ENCODE results near the gene DMRTB1. TPM values are rescaled to one million over a fixed set of nuclear protein-coding genes. Genes with fewer than 3 reads are reported as not detected.

The DMRTB1 gene
- total and polyA plus RNA-seq, 2 experiments from 2014 or later: not detected

- in situ Hi-C loops (cut with MboI): no loop called here
- TF ChIP-seq EZH2phosphoT487 (IDR thresholded peaks at IDR 0.05; ENCODE audit: insufficient read depth, low read depth) (no peak), EZH2 (IDR thresholded peaks at IDR 0.05; ENCODE audit: insufficient read depth, poor library complexity, severe bottlenecking) (no peak)
- Histone ChIP-seq H3K79me2 (ENCODE audit: insufficient read depth) (no peaks in the 10 kb centered on the region), H4K20me1 (ENCODE audit: insufficient read depth) (no peaks in the 10 kb centered on the region), H3K4me3 (no peak overlapping the region), H2AFZ (no peak overlapping the region), H3K9ac (no peak overlapping the region), H3K4me1 (ENCODE audit: insufficient read depth) (no peaks in the 10 kb centered on the region), H3K27me3 (replicated peaks; ENCODE audit: insufficient read depth) (peaks cover 6% of the 10 kb centered on the region; the same call in 1 of the 2 replicates), H3K36me3 (ENCODE audit: low read depth) (no peaks in the 10 kb centered on the region), H3K27ac (no peak overlapping the region), H3F3A (ENCODE audit: insufficient read depth) (no peaks in the 10 kb centered on the region), H3K4me2 (ENCODE audit: unreplicated experiment) (no peak overlapping the region), H3K9me2 (ENCODE audit: insufficient read depth) (no peaks in the 10 kb centered on the region), H3K9me3 (ENCODE audit: low read depth) (no peaks in the 10 kb centered on the region)
- 88 to 93% methylated on average over 9 of the region's 9 CpGs for WGBS, 2 experiments (ENCODE audit: low coverage in 1 of 2, low lambda C conversion rate in 2 of 2, missing lambda C conversion rate in 2 of 2)
- no peak for DNase-seq
These were observed 46.2 kb downstream of the DMRTB1 start for GRCh38 chr1:53505401-53505800.

- H3K9me2 ChIP-seq (ENCODE audit: insufficient read depth): no peaks in the 10 kb centered on the region
- in situ Hi-C loops (cut with MboI): no loop called here
These were observed 46.7 kb downstream of the DMRTB1 start for GRCh38 chr1:53505891-53506290.

GRCh38 chr1:53506355-53507050 is 47.3 kb downstream of the DMRTB1 start:
- H3K4me3 ChIP-seq: no peak overlapping the region
- TF ChIP-seq EZH2 (IDR thresholded peaks at IDR 0.05; ENCODE audit: insufficient read depth, poor library complexity, severe bottlenecking) (no peak), EZH2phosphoT487 (IDR thresholded peaks at IDR 0.05; ENCODE audit: insufficient read depth, low read depth) (no peak)
- no peaks in the 10 kb centered on the region for H3K9me3 ChIP-seq (ENCODE audit: low read depth)
- in situ Hi-C loops (cut with MboI): no loop called here
- H3K79me2 ChIP-seq (ENCODE audit: insufficient read depth): no peaks in the 10 kb centered on the region
- H4K20me1 ChIP-seq (ENCODE audit: insufficient read depth): no peaks in the 10 kb centered on the region
- 85 to 89% methylated on average over 19 to 25 of the region's 25 CpGs for WGBS, 2 experiments (ENCODE audit: low coverage in 1 of 2, low lambda C conversion rate in 2 of 2, missing lambda C conversion rate in 2 of 2)
- H3F3A ChIP-seq (ENCODE audit: insufficient read depth): no peaks in the 10 kb centered on the region
- no peak overlapping the region for H2AFZ ChIP-seq
- no peak overlapping the region for H3K9ac ChIP-seq
- no peaks in the 10 kb centered on the region for H3K27me3 ChIP-seq (replicated peaks; ENCODE audit: insufficient read depth)
- H3K9me2 ChIP-seq (ENCODE audit: insufficient read depth): no peaks in the 10 kb centered on the region
- no peak overlapping the region for H3K27ac ChIP-seq
- H3K36me3 ChIP-seq (ENCODE audit: low read depth): no peaks in the 10 kb centered on the region
- no peak overlapping the region for H3K4me2 ChIP-seq (ENCODE audit: unreplicated experiment)
- DNase-seq: no peak
- H3K4me1 ChIP-seq (ENCODE audit: insufficient read depth): no peaks in the 10 kb centered on the region

More at GRCh38 chr1:53505891-53506290, 46.7 kb downstream of the DMRTB1 start:
- Histone ChIP-seq H3F3A (ENCODE audit: insufficient read depth) (no peaks in the 10 kb centered on the region), H3K4me1 (ENCODE audit: insufficient read depth) (no peaks in the 10 kb centered on the region), H3K27me3 (replicated peaks; ENCODE audit: insufficient read depth) (peaks cover under 1% of the 10 kb centered on the region; the same call in 1 of the 2 replicates), H2AFZ (no peak overlapping the region), H3K4me3 (no peak overlapping the region), H4K20me1 (ENCODE audit: insufficient read depth) (no peaks in the 10 kb centered on the region), H3K9me3 (ENCODE audit: low read depth) (no peaks in the 10 kb centered on the region), H3K9ac (no peak overlapping the region), H3K36me3 (ENCODE audit: low read depth) (no peaks in the 10 kb centered on the region), H3K27ac (no peak overlapping the region), H3K4me2 (ENCODE audit: unreplicated experiment) (no peak overlapping the region), H3K79me2 (ENCODE audit: insufficient read depth) (no peaks in the 10 kb centered on the region)
- no peak for DNase-seq
- 82 to 85% methylated on average over 13 of the region's 13 CpGs for WGBS, 2 experiments (ENCODE audit: low coverage in 1 of 2, low lambda C conversion rate in 2 of 2, missing lambda C conversion rate in 2 of 2)
- no peak for TF ChIP-seq EZH2 (IDR thresholded peaks at IDR 0.05; ENCODE audit: insufficient read depth, poor library complexity, severe bottlenecking)
- TF ChIP-seq EZH2phosphoT487 (IDR thresholded peaks at IDR 0.05; ENCODE audit: insufficient read depth, low read depth): no peak

- WGBS, 2 experiments (ENCODE audit: low coverage in 1 of 2, low lambda C conversion rate in 2 of 2, missing lambda C conversion rate in 2 of 2): 77 to 87% methylated on average over 13 of the region's 13 CpGs
- Histone ChIP-seq H2AFZ (no peak overlapping the region), H3K27me3 (replicated peaks; ENCODE audit: insufficient read depth) (no peaks in the 10 kb centered on the region), H3K27ac (no peak overlapping the region), H3K9me3 (ENCODE audit: low read depth) (no peaks in the 10 kb centered on the region), H3K4me2 (ENCODE audit: unreplicated experiment) (no peak overlapping the region), H3K36me3 (ENCODE audit: low read depth) (no peaks in the 10 kb centered on the region), H3K4me1 (ENCODE audit: insufficient read depth) (no peaks in the 10 kb centered on the region), H4K20me1 (ENCODE audit: insufficient read depth) (no peaks in the 10 kb centered on the region), H3K79me2 (ENCODE audit: insufficient read depth) (no peaks in the 10 kb centered on the region), H3K9me2 (ENCODE audit: insufficient read depth) (no peaks in the 10 kb centered on the region), H3K9ac (no peak overlapping the region), H3K4me3 (no peak overlapping the region), H3F3A (ENCODE audit: insufficient read depth) (0 out of 2 replicates have a peak, but pooled peaks cover 3% of the 10 kb centered on the region)
- no peak for TF ChIP-seq EZH2phosphoT487 (IDR thresholded peaks at IDR 0.05; ENCODE audit: insufficient read depth, low read depth)
- TF ChIP-seq EZH2 (IDR thresholded peaks at IDR 0.05; ENCODE audit: insufficient read depth, poor library complexity, severe bottlenecking): no peak
- no peak for DNase-seq
- in situ Hi-C loops (cut with MboI): no loop called here
These were observed 48.1 kb downstream of the DMRTB1 start for GRCh38 chr1:53507116-53507820.
